Esophagus squamous epithelium (tissue), 5 donors: Measurements from ENCODE around the gene ANO6. TPM values are rescaled to one million over a fixed set of nuclear protein-coding genes. Genes with fewer than 3 reads are reported as not detected.

Source experiments
- DNase-seq: peaks from one replicate; lab custom pipeline; 2025; lab: John Stamatoyannopoulos, UW
- H3K27ac ChIP-seq, 4 donors: fragments of 200-600 bp; sonication (generic); one replicate each; pipeline ENCODE4 v1.5.1; 2016 to 2019; ENCODE audit warnings: mild to moderate bottlenecking in 1 of 4
- H3K27me3 ChIP-seq, 4 donors: fragments of 200-600 bp; sonication (generic); 1 replicate in 3 of 4; 2 replicates in 1 of 4; pipeline versions ENCODE4 v1.5.1 to v1.6.0; 2017 to 2021; ENCODE audit warnings: antibody characterized with exemption in 1 of 4
- H3K36me3 ChIP-seq, 3 donors: fragments of 200-600 bp; sonication (generic); one replicate each; pipeline ENCODE4 v1.5.1; 2016 to 2019
- H3K4me1 ChIP-seq, 3 donors: fragments of 200-600 bp; sonication (generic); one replicate each; pipeline ENCODE4 v1.5.1; 2017 to 2019
- H3K4me3 ChIP-seq, 4 donors: fragments of 200-600 bp; sonication (generic); 1 replicate in 3 of 4; 2 replicates in 1 of 4; pipeline ENCODE4 v1.5.1; 2016 to 2019; ENCODE audit warnings: mild to moderate bottlenecking in 2 of 4, moderate library complexity in 1 of 4
- H3K9me3 ChIP-seq, 3 donors: fragments of 200-600 bp; sonication (generic); one replicate each; pipeline ENCODE4 v1.5.1; 2016 to 2019
- POLR2A ChIP-seq, 4 donors: fragments of 450-650 bp; IDR thresholded peaks; one replicate each; pipeline ENCODE4 v1.6.1; 2017; ENCODE audit warnings: antibody characterized with exemption in 4 of 4, mild to moderate bottlenecking in 4 of 4, moderate library complexity in 3 of 4
- WGBS, 2 donors: methylation state at CpG; one replicate each; pipeline ENCODE4 v1.1.5; 2018; 5-methylcytosine and 5-hydroxymethylcytosine counted together
- intact Hi-C: fragments of 100-400 bp; cut with DNase I; formaldehyde crosslinking; loops from one replicate; pipeline ENCODE4 v1.15.0; 2022
- total RNA-seq, 4 donors: library from RNA; depleted of rRNA; stranded (reverse); fragments of >200 nt; gene quantifications; one replicate each; pipeline ENCODE4 v1.1.0, GENCODE V29; 2016
- TF ChIP-seq, protein P1 (sequence below), 6 experiments: fragments of 450-650 bp in 4 of 6; fragments of 200-600 bp in 2 of 6; sonication (generic) in 2 of 6; IDR thresholded peaks; one replicate each; pipeline ENCODE4 v1.5.1; 2016 to 2019; ENCODE audit warnings: antibody characterized with exemption in 6 of 6, mild to moderate bottlenecking in 4 of 6, moderate library complexity in 4 of 6
- donor health status: DM: yes; HTN: yes; CAD: no.

Gene ANO6
- total RNA-seq, 4 donors from 2014 or later = 13.0 to 40.8 (median 25.1) TPM

DNA sequence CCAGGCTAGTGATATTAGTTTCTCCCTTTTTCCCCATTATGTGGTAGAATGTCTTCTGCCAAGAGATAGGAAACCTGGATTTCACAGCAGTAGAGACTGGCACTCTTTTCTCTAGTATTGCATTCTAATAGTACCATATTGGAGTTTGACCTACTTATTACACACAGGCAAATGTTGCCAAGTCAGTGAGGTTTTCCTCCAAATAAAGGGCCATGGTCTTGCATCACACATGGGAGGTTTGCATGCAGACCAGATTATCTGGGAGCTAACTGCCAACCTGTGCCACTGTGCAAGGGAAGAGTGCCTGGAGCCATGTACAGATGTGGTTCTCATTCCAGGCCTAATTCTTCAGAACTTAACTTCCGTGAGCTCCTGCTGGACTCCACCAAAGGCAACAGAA, 113.3 kb downstream of the ANO6 start:
- H3K27me3 ChIP-seq = no peaks in the 10 kb centered on the region
- 75 to 89% methylated on average over 1 of the region's 1 CpG for WGBS, 2 donors
- intact Hi-C loops = no loop called here
- H3K36me3 ChIP-seq = peaks cover 0 to 14% (median 0%) of the 10 kb centered on the region in 3 donors
- no peak overlapping the region for H3K4me3 ChIP-seq
- H3K27ac ChIP-seq = no peak overlapping the region
- H3K4me1 ChIP-seq = peaks cover 0 to 20% (median 0%) of the 10 kb centered on the region in 3 donors
- no peak for TF ChIP-seq POLR2A (IDR thresholded peaks at IDR 0.05)
- TF ChIP-seq, protein P1, sequence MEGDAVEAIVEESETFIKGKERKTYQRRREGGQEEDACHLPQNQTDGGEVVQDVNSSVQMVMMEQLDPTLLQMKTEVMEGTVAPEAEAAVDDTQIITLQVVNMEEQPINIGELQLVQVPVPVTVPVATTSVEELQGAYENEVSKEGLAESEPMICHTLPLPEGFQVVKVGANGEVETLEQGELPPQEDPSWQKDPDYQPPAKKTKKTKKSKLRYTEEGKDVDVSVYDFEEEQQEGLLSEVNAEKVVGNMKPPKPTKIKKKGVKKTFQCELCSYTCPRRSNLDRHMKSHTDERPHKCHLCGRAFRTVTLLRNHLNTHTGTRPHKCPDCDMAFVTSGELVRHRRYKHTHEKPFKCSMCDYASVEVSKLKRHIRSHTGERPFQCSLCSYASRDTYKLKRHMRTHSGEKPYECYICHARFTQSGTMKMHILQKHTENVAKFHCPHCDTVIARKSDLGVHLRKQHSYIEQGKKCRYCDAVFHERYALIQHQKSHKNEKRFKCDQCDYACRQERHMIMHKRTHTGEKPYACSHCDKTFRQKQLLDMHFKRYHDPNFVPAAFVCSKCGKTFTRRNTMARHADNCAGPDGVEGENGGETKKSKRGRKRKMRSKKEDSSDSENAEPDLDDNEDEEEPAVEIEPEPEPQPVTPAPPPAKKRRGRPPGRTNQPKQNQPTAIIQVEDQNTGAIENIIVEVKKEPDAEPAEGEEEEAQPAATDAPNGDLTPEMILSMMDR (IDR thresholded peaks at IDR 0.05) = no peak
- H3K9me3 ChIP-seq = no peaks in the 10 kb centered on the region
- no peak for DNase-seq

DNA sequence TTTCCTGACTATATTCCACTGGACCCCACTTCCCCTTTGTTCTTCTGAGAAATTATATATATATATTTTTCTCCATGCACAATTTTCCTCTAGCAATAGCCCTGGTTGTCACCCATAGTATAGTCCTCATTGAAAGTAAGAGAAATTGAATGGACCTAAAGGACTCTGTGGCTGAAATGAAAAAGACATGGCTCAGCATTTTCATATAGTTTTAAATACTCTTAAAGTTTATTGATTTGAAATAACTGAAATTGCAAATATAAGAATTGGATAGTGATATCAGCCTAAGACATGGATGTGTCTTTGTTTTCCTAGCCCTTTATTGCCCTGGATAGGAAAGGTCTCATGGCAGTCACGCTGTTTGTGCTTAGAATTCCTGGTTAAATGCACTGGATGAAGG, 113.8 kb downstream of the ANO6 start:
- DNase-seq = no peak
- Histone ChIP-seq H3K36me3 (peaks cover 0 to 18% (median 0%) of the 10 kb centered on the region in 3 donors), H3K4me3 (no peak overlapping the region), H3K27me3 (no peaks in the 10 kb centered on the region), H3K4me1 (peaks cover 0 to 17% (median 0%) of the 10 kb centered on the region in 3 donors), H3K27ac (no peak overlapping the region), H3K9me3 (no peaks in the 10 kb centered on the region)
- intact Hi-C loops = no loop called here
- 93 to 100% methylated on average over 1 of the region's 1 CpG for WGBS, 2 donors
- no peak for TF ChIP-seq POLR2A (IDR thresholded peaks at IDR 0.05)
- TF ChIP-seq, protein P1 (IDR thresholded peaks at IDR 0.05) = no peak

DNA sequence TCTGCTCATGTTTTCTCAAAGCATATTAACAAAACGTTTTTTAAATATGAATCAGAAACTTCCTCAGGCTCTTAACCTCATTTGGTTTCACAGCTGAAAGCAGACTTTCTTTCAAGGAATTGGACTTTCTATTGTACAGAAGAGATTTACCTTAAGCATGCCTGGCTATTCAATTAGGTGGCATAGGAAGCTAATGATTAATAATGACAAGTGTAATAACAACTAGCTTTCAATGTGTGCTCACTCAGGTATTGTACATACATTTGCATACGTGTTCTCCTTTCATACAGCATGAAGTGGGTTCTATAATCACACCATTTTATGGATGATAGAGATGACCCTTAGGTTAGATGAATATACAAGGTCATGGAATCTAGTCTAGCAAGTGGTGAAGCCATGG, 115.7 kb downstream of the ANO6 start:
- TF ChIP-seq, protein P1 (IDR thresholded peaks at IDR 0.05) = no peak
- no peak for TF ChIP-seq POLR2A (IDR thresholded peaks at IDR 0.05)
- H3K27ac ChIP-seq = no peak overlapping the region
- DNase-seq = no peak
- intact Hi-C loops = no loop called here
- WGBS, 2 donors = 40 to 45% methylated on average over 2 of the region's 2 CpGs
- H3K36me3 ChIP-seq = peaks cover 0 to 18% (median 0%) of the 10 kb centered on the region in 3 donors
- H3K9me3 ChIP-seq = no peaks in the 10 kb centered on the region
- H3K27me3 ChIP-seq = no peaks in the 10 kb centered on the region
- peaks cover 0 to 18% (median 0%) of the 10 kb centered on the region in 3 donors for H3K4me1 ChIP-seq
- H3K4me3 ChIP-seq = no peak overlapping the region

DNA sequence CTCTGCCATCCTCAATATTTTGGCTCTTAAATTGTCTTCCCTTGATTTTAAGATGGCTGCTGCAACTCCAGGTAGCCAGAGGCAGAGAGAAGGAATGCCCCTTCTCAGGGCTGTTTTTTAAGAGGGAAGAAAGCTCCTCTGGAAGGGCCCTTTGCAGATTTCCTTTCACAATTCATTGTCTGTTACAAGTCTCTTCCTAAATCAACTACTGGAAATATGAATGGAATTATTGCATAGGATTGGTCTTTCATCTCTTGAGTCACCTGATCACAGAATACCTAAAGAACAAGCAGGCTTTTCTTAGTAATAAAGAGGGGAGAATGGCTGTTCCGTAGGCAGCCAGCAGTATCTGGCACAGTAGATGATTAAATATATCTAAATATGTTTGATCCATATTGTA, 118.5 kb downstream of the ANO6 start:
- no peak for DNase-seq
- H3K9me3 ChIP-seq = no peaks in the 10 kb centered on the region
- H3K36me3 ChIP-seq = peaks cover 0 to 18% (median 0%) of the 10 kb centered on the region in 3 donors
- TF ChIP-seq POLR2A (IDR thresholded peaks at IDR 0.05) = no peak
- TF ChIP-seq, protein P1 (IDR thresholded peaks at IDR 0.05) = no peak
- intact Hi-C loops = no loop called here
- H3K4me1 ChIP-seq = peaks cover 0 to 39% (median 8%) of the 10 kb centered on the region in 3 donors
- H3K27me3 ChIP-seq = no peaks in the 10 kb centered on the region
- H3K27ac ChIP-seq = no peak overlapping the region
- H3K4me3 ChIP-seq = no peak overlapping the region
- 93 to 100% methylated on average over 1 of the region's 1 CpG for WGBS, 2 donors

GRCh38 chr12:45336331-45336730, 120.4 kb downstream of the ANO6 start:
- Histone ChIP-seq H3K4me1 (peaks cover 0 to 42% (median 10%) of the 10 kb centered on the region in 3 donors), H3K9me3 (no peaks in the 10 kb centered on the region), H3K27me3 (no peaks in the 10 kb centered on the region), H3K36me3 (peaks cover 0 to 18% (median 0%) of the 10 kb centered on the region in 3 donors), H3K4me3 (no peak overlapping the region), H3K27ac (no peak overlapping the region)
- DNase-seq = no peak
- intact Hi-C loops = no loop called here
- no peak for TF ChIP-seq POLR2A (IDR thresholded peaks at IDR 0.05)
- TF ChIP-seq, protein P1 (IDR thresholded peaks at IDR 0.05) = no peak
- 81 to 88% methylated on average over 2 of the region's 2 CpGs for WGBS, 2 donors
